ENCODE results near the gene ATP13A1. TPM values are rescaled to one million over a fixed set of nuclear protein-coding genes. Genes with fewer than 3 reads are reported as not detected.

Gene ATP13A1
- total and polyA plus RNA-seq, 2 of the 8 experiments (the other 6 are each of a cell fraction or from before 2014, with no cell fraction given) = 33.0 to 64.2 TPM

DNA sequence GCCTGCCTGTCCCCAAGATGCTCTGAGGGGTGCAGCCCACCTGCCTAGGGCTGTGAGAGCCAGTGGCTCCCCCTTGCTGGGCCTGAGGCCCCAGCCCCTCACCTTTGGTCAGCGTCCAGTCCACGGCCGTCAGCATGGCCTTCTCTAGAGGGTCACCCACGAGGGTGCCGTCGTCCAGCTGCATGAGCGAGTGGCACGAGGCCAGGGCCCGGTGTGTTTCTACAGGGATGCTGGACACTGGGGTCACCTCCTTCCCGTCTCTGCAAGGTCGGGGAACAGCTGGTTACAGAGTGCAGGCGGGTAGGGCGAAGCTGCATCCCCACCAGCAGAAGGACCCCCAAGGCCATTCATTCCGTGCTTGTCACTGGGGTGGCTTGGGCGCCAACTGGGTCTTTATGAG lies 9.0 kb downstream of the ATP13A1 start:
- no peak overlapping the region for H3K23ac ChIP-seq (ENCODE audit: insufficient read length)
- DNase-seq (ENCODE audit: low read depth in 1 of 2, low spot score in 2 of 2) = no peak
- no peak overlapping the region for H3K4me3 ChIP-seq (ENCODE audit: extremely low read depth in 1 of 4, insufficient read depth in 2 of 4, low read depth in 3 of 4, low read length in 4 of 4)
- no peak overlapping the region for H3K56ac ChIP-seq (replicated peaks; ENCODE audit: insufficient read length, low read depth, low read length)
- H2BK12ac ChIP-seq (ENCODE audit: low read depth, low read length) = no peak overlapping the region
- H3K4ac ChIP-seq (replicated peaks; ENCODE audit: insufficient read length, low read depth, low read length) = no peak overlapping the region
- WGBS, 2 experiments (ENCODE audit: extremely low coverage in 1 of 2, insufficient coverage in 1 of 2, insufficient read length in 1 of 2, insufficient replicate concordance in 2 of 2, low coverage in 1 of 2, low lambda C conversion rate in 2 of 2, missing lambda C conversion rate in 1 of 2) = 90% methylated on average over 13 of the region's 15 CpGs; no CpG with 5 or more reads in 1 of the 2 experiments
- peak overlapping the region; percentile 71; the same call in 1 of the 2 replicates for H4K8ac ChIP-seq (ENCODE audit: extremely low read depth, insufficient read depth, low read length)
- no peak overlapping the region for H4K91ac ChIP-seq (replicated peaks; ENCODE audit: insufficient read length, low read length)
- no peak overlapping the region for H2AFZ ChIP-seq (ENCODE audit: low read length)
- no peak overlapping the region for H3K27ac ChIP-seq (ENCODE audit: low read depth, low read length)
- no peak for FAIRE-seq
- no peaks in the 10 kb centered on the region for H3K9me3 ChIP-seq (ENCODE audit: insufficient read depth in 2 of 2, low read depth in 1 of 2, low read length in 1 of 2)
- H4K20me1 ChIP-seq (replicated peaks in 1 of 2; ENCODE audit: control insufficient read depth in 1 of 2, insufficient read depth in 2 of 2, low read length in 2 of 2) = peaks cover 4 to 25% of the 10 kb centered on the region in 2 experiments
- H2BK15ac ChIP-seq (ENCODE audit: low read length) = no peak overlapping the region
- no peaks in the 10 kb centered on the region; a peak in 1 of 4 replicates for H3K79me2 ChIP-seq (ENCODE audit: control insufficient read depth in 1 of 2, insufficient read depth in 2 of 2, low read length in 2 of 2)
- ChIA-PET POLR2A (ENCODE audit: partially characterized antibody) (interaction anchor here (1.4 to 3.7 kb wide), 4 partner anchors 8 to 20 kb away, joined by 5 to 13 read pairs (median 6); partner anchors contain the start of gene GMIP), CTCF (ENCODE audit: partially characterized antibody) (interaction anchor here (1.5 to 5.7 kb wide), 3 partner anchors 10 to 101 kb away, joined by 4 to 38 read pairs (median 19); partner anchors contain the start of gene GMIP)
- no peaks in the 10 kb centered on the region for H3K4me1 ChIP-seq (replicated peaks in 1 of 4; ENCODE audit: control insufficient read depth in 3 of 4, insufficient read depth in 4 of 4, low read length in 3 of 4)
- H3K18ac ChIP-seq (ENCODE audit: extremely low read depth, low read length) = no peak overlapping the region
- no peak overlapping the region for H3K14ac ChIP-seq (ENCODE audit: insufficient read length)
- no peak overlapping the region for H2BK20ac ChIP-seq (ENCODE audit: low read length)
- H4K5ac ChIP-seq (ENCODE audit: insufficient read length, low read depth, low read length) = no peak overlapping the region
- no peak overlapping the region for H2BK5ac ChIP-seq (ENCODE audit: low read depth, low read length)
- H3K36me3 ChIP-seq (ENCODE audit: control insufficient read depth in 2 of 4, insufficient read depth in 4 of 4, low read length in 3 of 4) = peaks cover 46 to 91% (median 81%) of the 10 kb centered on the region in 4 experiments
- no peak overlapping the region for H2AK5ac ChIP-seq (ENCODE audit: low read depth, low read length)
- H3K79me1 ChIP-seq (ENCODE audit: low read depth, low read length) = peaks cover 2% of the 10 kb centered on the region; the same call in 1 of the 2 replicates
- no peaks in the 10 kb centered on the region for H3K27me3 ChIP-seq (replicated peaks in 1 of 4; ENCODE audit: control insufficient read depth in 3 of 4, extremely low read depth in 1 of 4, insufficient read depth in 3 of 4, low read length in 3 of 4)
- H3K9ac ChIP-seq (replicated peaks in 1 of 4; ENCODE audit: extremely low read depth in 1 of 4, low read depth in 3 of 4, low read length in 3 of 4) = no peak overlapping the region
- H2BK120ac ChIP-seq (replicated peaks; ENCODE audit: low read depth, low read length) = no peak overlapping the region
- TF ChIP-seq YY1 (IDR thresholded peaks at IDR 0.05; ENCODE audit: low read depth, low read length) (no peak), TAF1 (IDR thresholded peaks at IDR 0.05; ENCODE audit: low read depth, low read length) (no peak), SAP30 (IDR thresholded peaks at IDR 0.05; ENCODE audit: insufficient read depth, insufficient replicate concordance, low read length) (no peak), CBX8 (IDR thresholded peaks at IDR 0.05; ENCODE audit: borderline replicate concordance, low read depth, low read length) (no peak), CTBP2 (IDR thresholded peaks at IDR 0.05; ENCODE audit: borderline replicate concordance, insufficient read depth, insufficient read length, low read length) (no peak), RNF2 (IDR thresholded peaks at IDR 0.05; ENCODE audit: borderline replicate concordance, low read depth, low read length, missing control alignments, poor library complexity, severe bottlenecking) (no peak), SIN3A (conservative IDR thresholded peaks at IDR 0.05 in 1 of 2, IDR thresholded peaks at IDR 0.05 in 1 of 2; ENCODE audit: low read depth in 1 of 2, low read length in 2 of 2) (no peak), SUZ12 (IDR thresholded peaks at IDR 0.05; ENCODE audit: low read length) (no peak), GTF2F1 (IDR thresholded peaks at IDR 0.05; ENCODE audit: borderline replicate concordance, low read depth, low read length) (no peak), CHD2 (IDR thresholded peaks at IDR 0.05; ENCODE audit: low read length) (no peak)
- H3K4me2 ChIP-seq (ENCODE audit: insufficient read depth in 1 of 2, low read depth in 2 of 2, low read length in 2 of 2) = no peak overlapping the region
- H3K23me2 ChIP-seq (ENCODE audit: low read depth, low read length) = no peaks in the 10 kb centered on the region
